Measurements from ENCODE around the gene AP2B1.

DNA sequence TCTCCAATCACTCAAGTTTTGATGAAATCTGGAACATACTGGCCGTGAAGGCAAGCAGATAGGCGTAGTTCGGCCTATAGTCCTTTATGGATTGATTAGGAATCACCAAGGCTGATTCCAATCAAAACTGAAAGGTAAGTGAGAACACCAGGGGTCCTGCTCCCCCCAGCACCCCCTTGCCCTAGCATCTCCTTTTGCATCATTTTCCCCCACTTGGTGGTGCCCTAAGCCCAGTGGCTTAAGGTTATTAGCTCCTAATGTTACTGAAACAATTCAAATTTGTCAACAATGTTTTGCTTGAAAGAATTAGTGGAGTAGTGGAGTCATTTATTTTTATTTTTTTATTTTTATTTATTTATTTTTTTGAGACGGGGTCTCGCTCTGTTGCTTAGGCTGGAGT lies 31.4 kb upstream of the AP2B1 start:
- TF ChIP-seq, protein P1, sequence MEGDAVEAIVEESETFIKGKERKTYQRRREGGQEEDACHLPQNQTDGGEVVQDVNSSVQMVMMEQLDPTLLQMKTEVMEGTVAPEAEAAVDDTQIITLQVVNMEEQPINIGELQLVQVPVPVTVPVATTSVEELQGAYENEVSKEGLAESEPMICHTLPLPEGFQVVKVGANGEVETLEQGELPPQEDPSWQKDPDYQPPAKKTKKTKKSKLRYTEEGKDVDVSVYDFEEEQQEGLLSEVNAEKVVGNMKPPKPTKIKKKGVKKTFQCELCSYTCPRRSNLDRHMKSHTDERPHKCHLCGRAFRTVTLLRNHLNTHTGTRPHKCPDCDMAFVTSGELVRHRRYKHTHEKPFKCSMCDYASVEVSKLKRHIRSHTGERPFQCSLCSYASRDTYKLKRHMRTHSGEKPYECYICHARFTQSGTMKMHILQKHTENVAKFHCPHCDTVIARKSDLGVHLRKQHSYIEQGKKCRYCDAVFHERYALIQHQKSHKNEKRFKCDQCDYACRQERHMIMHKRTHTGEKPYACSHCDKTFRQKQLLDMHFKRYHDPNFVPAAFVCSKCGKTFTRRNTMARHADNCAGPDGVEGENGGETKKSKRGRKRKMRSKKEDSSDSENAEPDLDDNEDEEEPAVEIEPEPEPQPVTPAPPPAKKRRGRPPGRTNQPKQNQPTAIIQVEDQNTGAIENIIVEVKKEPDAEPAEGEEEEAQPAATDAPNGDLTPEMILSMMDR (IDR thresholded peaks at IDR 0.05): no peak
- no peak for TF ChIP-seq POLR2A (IDR thresholded peaks at IDR 0.05)

Data from heart left ventricle (tissue), 13 donors.